ENCODE measurements around the gene RHOBTB1. TPM values are rescaled to one million over a fixed set of nuclear protein-coding genes. Genes with fewer than 3 reads are reported as not detected.

Gene RHOBTB1
- polyA plus RNA-seq, 1 donor, result 21.8 TPM

DNA sequence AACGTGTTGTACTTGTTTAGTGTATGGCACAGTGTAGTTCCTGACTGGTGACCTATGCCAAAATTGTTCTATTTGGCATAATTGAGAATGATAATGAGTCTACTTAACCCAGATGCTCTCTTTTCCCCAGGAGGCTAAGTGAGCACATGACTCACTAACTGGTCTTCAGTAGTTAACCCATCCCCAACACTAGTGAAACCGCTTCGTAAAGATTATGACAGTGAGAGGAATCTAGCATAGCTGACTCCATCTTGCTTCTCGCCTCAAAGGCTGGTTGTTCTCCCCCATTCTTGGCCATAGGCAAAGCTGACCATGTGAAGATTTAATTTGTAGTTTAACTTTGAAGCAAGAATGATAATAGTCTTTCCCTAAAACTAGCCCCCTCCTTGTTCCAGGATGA lies 118.5 kb downstream of the RHOBTB1 start:
- no peaks in the 10 kb centered on the region for H3K9me3 ChIP-seq (ENCODE audit: control insufficient read depth, low read depth, low read length)
- no peak for DNase-seq
- no peaks in the 10 kb centered on the region for H3K36me3 ChIP-seq (ENCODE audit: control insufficient read depth, insufficient read depth, low read length)
- no peaks in the 10 kb centered on the region for H3K4me1 ChIP-seq (ENCODE audit: control insufficient read depth, insufficient read depth, low read length)
- WGBS (ENCODE audit: insufficient coverage, low lambda C conversion rate), result no CpG with 5 or more reads among the region's 4 CpGs
- no peaks in the 10 kb centered on the region for H3K27me3 ChIP-seq (ENCODE audit: control insufficient read depth, insufficient read depth, low read length)
- H3K4me3 ChIP-seq (ENCODE audit: low read length), result no peak overlapping the region
- no peak overlapping the region for H3K27ac ChIP-seq (ENCODE audit: low read length)

DNA sequence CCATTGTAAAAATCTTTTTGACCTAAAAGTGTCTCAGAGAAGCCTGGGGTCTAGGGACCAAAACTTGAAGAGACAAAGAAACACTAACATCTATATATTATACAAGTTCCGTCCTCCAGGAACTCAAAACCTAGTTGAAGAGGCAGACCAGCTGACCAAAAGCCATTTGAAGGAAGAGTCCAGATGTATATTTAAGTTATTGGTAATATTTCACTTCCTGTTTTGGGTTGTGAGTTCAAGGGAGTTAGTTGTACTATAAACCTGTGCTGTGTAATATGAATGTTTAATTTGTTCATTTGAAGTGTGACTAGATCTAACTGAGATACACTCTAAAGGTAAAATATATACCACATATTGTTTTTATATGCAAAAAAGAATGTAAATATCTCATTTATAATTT lies 120.7 kb downstream of the RHOBTB1 start:
- DNase-seq, result no peak
- Histone ChIP-seq H3K36me3 (ENCODE audit: control insufficient read depth, insufficient read depth, low read length) (no peaks in the 10 kb centered on the region), H3K27ac (ENCODE audit: low read length) (no peak overlapping the region), H3K4me1 (ENCODE audit: control insufficient read depth, insufficient read depth, low read length) (no peaks in the 10 kb centered on the region), H3K27me3 (ENCODE audit: control insufficient read depth, insufficient read depth, low read length) (no peaks in the 10 kb centered on the region), H3K9me3 (ENCODE audit: control insufficient read depth, low read depth, low read length) (no peaks in the 10 kb centered on the region), H3K4me3 (ENCODE audit: low read length) (no peak overlapping the region)
- no CpG with 5 or more reads among the region's 1 CpG for WGBS (ENCODE audit: insufficient coverage, low lambda C conversion rate)

DNA sequence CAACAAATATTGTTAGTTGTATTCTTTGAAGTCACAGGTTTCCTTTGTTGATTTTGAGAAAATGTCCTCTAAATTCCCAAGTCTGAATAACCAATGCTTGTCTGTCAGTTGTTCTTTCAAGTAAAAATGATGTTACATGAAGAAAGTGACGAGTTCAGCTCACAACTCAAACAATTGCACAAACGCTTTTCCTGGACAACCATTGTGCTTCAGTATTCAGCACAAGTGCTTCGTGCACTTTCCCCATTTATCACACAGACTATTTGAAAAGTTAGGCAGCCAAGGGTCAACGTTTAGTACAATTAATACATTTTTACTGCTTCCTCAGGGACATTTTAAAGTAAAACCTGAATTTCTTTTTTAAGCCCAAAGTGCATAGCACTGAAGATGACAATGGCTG lies 121.2 kb downstream of the RHOBTB1 start:
- WGBS (ENCODE audit: insufficient coverage, low lambda C conversion rate), result no CpG with 5 or more reads among the region's 4 CpGs

DNA sequence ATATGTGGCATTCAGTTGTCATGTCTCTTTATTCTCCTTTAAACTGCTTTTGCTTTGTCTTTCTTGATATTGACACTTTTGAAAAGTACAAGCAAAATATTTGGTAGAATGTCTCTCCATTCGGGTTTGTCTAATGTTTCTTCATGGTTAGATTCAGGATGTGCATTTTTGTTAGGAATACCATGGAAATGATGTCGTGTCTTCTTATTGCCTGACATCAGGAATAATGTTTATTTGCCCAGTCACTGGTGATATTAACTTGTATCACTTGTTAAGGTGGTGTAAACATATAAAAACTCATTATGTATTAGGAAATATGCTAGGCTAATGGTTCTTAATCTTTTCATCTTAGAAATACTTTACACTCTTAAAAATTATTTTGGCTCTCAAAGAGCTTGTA lies 122.3 kb downstream of the RHOBTB1 start:
- H3K27ac ChIP-seq (ENCODE audit: low read length), result no peak overlapping the region
- DNase-seq, result no peak
- no CpG with 5 or more reads among the region's 2 CpGs for WGBS (ENCODE audit: insufficient coverage, low lambda C conversion rate)

More for the DNA sequence above, 121.2 kb downstream of the RHOBTB1 start:
- Histone ChIP-seq H3K4me1 (ENCODE audit: control insufficient read depth, insufficient read depth, low read length) (no peaks in the 10 kb centered on the region), H3K27ac (ENCODE audit: low read length) (no peak overlapping the region), H3K27me3 (ENCODE audit: control insufficient read depth, insufficient read depth, low read length) (no peaks in the 10 kb centered on the region), H3K4me3 (ENCODE audit: low read length) (no peak overlapping the region), H3K36me3 (ENCODE audit: control insufficient read depth, insufficient read depth, low read length) (no peaks in the 10 kb centered on the region), H3K9me3 (ENCODE audit: control insufficient read depth, low read depth, low read length) (no peaks in the 10 kb centered on the region)
- DNase-seq, result no peak

DNA sequence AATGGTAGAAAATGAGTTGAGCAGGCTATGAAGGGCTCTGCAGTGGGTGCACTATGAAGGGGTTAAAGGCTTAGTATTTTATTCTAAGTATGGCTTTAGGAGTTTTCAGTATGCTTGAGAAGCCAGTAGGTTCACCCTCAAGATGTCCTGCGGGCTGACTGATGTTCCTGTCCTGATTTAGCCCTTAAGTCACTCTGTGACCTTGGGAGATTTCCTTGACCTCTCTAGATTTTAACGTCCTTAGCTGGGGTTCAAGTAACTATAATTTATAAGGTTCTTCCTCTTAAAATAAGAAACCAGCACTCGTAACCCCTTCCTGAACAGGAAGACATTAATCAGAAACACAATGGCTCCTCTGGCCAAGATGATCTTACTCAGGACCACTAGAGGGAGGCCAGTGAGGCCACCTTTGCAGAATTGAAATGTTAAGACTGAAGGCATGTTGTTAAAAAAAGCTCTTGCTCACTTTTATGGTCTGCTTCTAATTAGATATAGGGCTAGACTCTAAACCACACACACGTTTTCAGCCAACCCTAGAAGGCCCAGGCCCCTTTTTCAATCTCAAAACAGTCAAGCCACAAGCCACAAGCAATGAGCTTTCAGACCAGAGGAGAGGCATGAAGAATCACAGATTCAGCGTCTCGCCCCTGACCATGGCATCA lies 123.8 kb downstream of the RHOBTB1 start:
- Histone ChIP-seq H3K27me3 (ENCODE audit: control insufficient read depth, insufficient read depth, low read length) (no peaks in the 10 kb centered on the region), H3K9me3 (ENCODE audit: control insufficient read depth, low read depth, low read length) (no peaks in the 10 kb centered on the region), H3K4me3 (ENCODE audit: low read length) (no peak overlapping the region), H3K36me3 (ENCODE audit: control insufficient read depth, insufficient read depth, low read length) (no peaks in the 10 kb centered on the region), H3K27ac (ENCODE audit: low read length) (no peak overlapping the region), H3K4me1 (ENCODE audit: control insufficient read depth, insufficient read depth, low read length) (no peaks in the 10 kb centered on the region)
- WGBS (ENCODE audit: insufficient coverage, low lambda C conversion rate), result 80% methylated on average over 3 of the region's 6 CpGs
- no peak for DNase-seq

More for the DNA sequence above, 122.3 kb downstream of the RHOBTB1 start:
- Histone ChIP-seq H3K4me3 (ENCODE audit: low read length) (no peak overlapping the region), H3K4me1 (ENCODE audit: control insufficient read depth, insufficient read depth, low read length) (no peaks in the 10 kb centered on the region), H3K9me3 (ENCODE audit: control insufficient read depth, low read depth, low read length) (no peaks in the 10 kb centered on the region), H3K36me3 (ENCODE audit: control insufficient read depth, insufficient read depth, low read length) (no peaks in the 10 kb centered on the region), H3K27me3 (ENCODE audit: control insufficient read depth, insufficient read depth, low read length) (no peaks in the 10 kb centered on the region)

Other genes starting within 250 kb of the RHOBTB1 start
- gene CDK1, start 165.7 kb downstream of the RHOBTB1 start, polyA plus RNA-seq, result 40.0 TPM

Data from large intestine (tissue), 3 donors.